HL-60 (cell line): ENCODE results near the gene OLFML2B.

ENCODE experiments used
- CTCF ChIP-seq: IDR thresholded peaks from one replicate; pipeline ENCODE4 v1.5.1; 2011; ENCODE audit warnings: low read length, control low read depth, inconsistent platforms; ENCODE audit not compliant: insufficient read depth
- GABPA ChIP-seq: IDR thresholded peaks from 2 replicates; pipeline ENCODE4 v1.6.1; 2012; ENCODE audit warnings: low read depth
- POLR2AphosphoS5 ChIP-seq: IDR thresholded peaks from 2 replicates; pipeline ENCODE4 v1.6.1; 2012; ENCODE audit warnings: low read depth
- SPI1 ChIP-seq: IDR thresholded peaks from 2 replicates; pipeline ENCODE4 v1.6.1; 2012; ENCODE audit warnings: low read depth, mild to moderate bottlenecking, borderline replicate concordance
- TF ChIP-seq, protein P1 (sequence below): IDR thresholded peaks from 2 replicates; pipeline ENCODE4 v1.6.1; 2012; ENCODE audit warnings: low read depth; ENCODE audit not compliant: insufficient replicate concordance

DNA sequence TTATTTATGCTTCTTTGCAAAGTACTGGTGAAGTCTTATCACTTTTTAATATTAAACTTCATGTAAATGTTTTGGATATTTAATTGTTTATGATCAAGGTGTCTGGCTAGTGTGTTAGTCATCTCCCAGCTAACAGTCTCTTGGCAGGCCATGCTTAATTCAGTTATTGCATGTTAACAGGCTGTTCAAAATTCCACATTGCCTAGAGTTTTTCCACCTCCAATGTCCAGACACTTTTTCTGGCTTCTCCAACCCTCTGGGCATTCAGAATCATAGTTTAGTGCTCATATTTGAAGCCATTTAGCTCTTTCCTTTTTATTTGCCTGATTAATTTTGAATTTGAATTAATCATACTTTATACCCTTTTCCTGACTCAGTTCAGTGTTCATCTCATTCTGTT, 69.2 kb downstream of the OLFML2B start:
- TF ChIP-seq CTCF (no peak), POLR2AphosphoS5 (no peak), GABPA (no peak), SPI1 (no peak)
- TF ChIP-seq, protein P1, sequence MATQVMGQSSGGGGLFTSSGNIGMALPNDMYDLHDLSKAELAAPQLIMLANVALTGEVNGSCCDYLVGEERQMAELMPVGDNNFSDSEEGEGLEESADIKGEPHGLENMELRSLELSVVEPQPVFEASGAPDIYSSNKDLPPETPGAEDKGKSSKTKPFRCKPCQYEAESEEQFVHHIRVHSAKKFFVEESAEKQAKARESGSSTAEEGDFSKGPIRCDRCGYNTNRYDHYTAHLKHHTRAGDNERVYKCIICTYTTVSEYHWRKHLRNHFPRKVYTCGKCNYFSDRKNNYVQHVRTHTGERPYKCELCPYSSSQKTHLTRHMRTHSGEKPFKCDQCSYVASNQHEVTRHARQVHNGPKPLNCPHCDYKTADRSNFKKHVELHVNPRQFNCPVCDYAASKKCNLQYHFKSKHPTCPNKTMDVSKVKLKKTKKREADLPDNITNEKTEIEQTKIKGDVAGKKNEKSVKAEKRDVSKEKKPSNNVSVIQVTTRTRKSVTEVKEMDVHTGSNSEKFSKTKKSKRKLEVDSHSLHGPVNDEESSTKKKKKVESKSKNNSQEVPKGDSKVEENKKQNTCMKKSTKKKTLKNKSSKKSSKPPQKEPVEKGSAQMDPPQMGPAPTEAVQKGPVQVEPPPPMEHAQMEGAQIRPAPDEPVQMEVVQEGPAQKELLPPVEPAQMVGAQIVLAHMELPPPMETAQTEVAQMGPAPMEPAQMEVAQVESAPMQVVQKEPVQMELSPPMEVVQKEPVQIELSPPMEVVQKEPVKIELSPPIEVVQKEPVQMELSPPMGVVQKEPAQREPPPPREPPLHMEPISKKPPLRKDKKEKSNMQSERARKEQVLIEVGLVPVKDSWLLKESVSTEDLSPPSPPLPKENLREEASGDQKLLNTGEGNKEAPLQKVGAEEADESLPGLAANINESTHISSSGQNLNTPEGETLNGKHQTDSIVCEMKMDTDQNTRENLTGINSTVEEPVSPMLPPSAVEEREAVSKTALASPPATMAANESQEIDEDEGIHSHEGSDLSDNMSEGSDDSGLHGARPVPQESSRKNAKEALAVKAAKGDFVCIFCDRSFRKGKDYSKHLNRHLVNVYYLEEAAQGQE: no peak
